ENCODE measurements around the gene ANP32B. TPM values are rescaled to one million over a fixed set of nuclear protein-coding genes. Genes with fewer than 3 reads are reported as not detected.

ANP32B gene

GRCh38 chr9:98057138-98057799 is 74.1 kb downstream of the ANP32B start:
- WGBS (ENCODE audit: extremely low coverage, insufficient coverage, low lambda C conversion rate) = no CpG with 5 or more reads among the region's 14 CpGs
- Histone ChIP-seq H3K4me2 (ENCODE audit: low read length) (peak overlapping the region; percentile 96), H2AK5ac (ENCODE audit: low read length) (no peak overlapping the region), H3K79me1 (ENCODE audit: low read length) (peaks cover 7% of the 10 kb centered on the region), H3K27me3 (ENCODE audit: insufficient read depth, low read length, poor library complexity) (no peaks in the 10 kb centered on the region), H4K8ac (ENCODE audit: low read depth, low read length) (no peak overlapping the region), H2BK120ac (ENCODE audit: low read depth, low read length) (peak overlapping the region; percentile 15), H3K9ac (ENCODE audit: low read length) (peak overlapping the region; percentile 91), H3K4me1 (ENCODE audit: control insufficient read depth, low read depth, low read length) (no peaks in the 10 kb centered on the region), H3K18ac (ENCODE audit: low read length) (peak overlapping the region; percentile 88), H3K56ac (ENCODE audit: low read length) (peak overlapping the region; percentile 98), H3K4ac (ENCODE audit: low read depth, low read length) (no peak overlapping the region), H2BK15ac (replicated peaks; ENCODE audit: low read depth) (no peak overlapping the region), H3K36me3 (ENCODE audit: control insufficient read depth, insufficient read depth, low read length) (no peaks in the 10 kb centered on the region), H2BK5ac (ENCODE audit: low read length) (no peak overlapping the region), H3K23ac (ENCODE audit: low read length) (no peak overlapping the region), H3K27ac (ENCODE audit: low read depth, low read length) (no peak overlapping the region), H3K79me2 (ENCODE audit: control insufficient read depth, insufficient read depth, low read length) (peaks cover 6% of the 10 kb centered on the region), H3K4me3 (ENCODE audit: low read length) (peak overlapping the region; percentile 93), H4K5ac (ENCODE audit: low read length) (no peak overlapping the region)
- no peak for DNase-seq

- H3K4me1 ChIP-seq (ENCODE audit: control insufficient read depth, low read depth, low read length) = no peaks in the 10 kb centered on the region
- peaks cover 7% of the 10 kb centered on the region for H3K36me3 ChIP-seq (ENCODE audit: control insufficient read depth, insufficient read depth, low read length)
- H3K79me1 ChIP-seq (ENCODE audit: low read length) = peaks cover 7% of the 10 kb centered on the region
- no peak for DNase-seq
- no peak overlapping the region for H4K5ac ChIP-seq (ENCODE audit: low read length)
- no peak overlapping the region for H3K4me3 ChIP-seq (ENCODE audit: low read length)
- H4K8ac ChIP-seq (ENCODE audit: low read depth, low read length) = no peak overlapping the region
- H3K4me2 ChIP-seq (ENCODE audit: low read length) = no peak overlapping the region
- H3K27me3 ChIP-seq (ENCODE audit: insufficient read depth, low read length, poor library complexity) = no peaks in the 10 kb centered on the region
- no peak overlapping the region for H3K4ac ChIP-seq (ENCODE audit: low read depth, low read length)
- H3K23ac ChIP-seq (ENCODE audit: low read length) = no peak overlapping the region
- no CpG with 5 or more reads among the region's 3 CpGs for WGBS (ENCODE audit: extremely low coverage, insufficient coverage, low lambda C conversion rate)
- H3K27ac ChIP-seq (ENCODE audit: low read depth, low read length) = no peak overlapping the region
- H2AK5ac ChIP-seq (ENCODE audit: low read length) = no peak overlapping the region
- H3K9ac ChIP-seq (ENCODE audit: low read length) = no peak overlapping the region
- H2BK15ac ChIP-seq (replicated peaks; ENCODE audit: low read depth) = no peak overlapping the region
- H3K79me2 ChIP-seq (ENCODE audit: control insufficient read depth, insufficient read depth, low read length) = peaks cover 5% of the 10 kb centered on the region
- no peak overlapping the region for H3K18ac ChIP-seq (ENCODE audit: low read length)
- H2BK5ac ChIP-seq (ENCODE audit: low read length) = no peak overlapping the region
- no peak overlapping the region for H3K56ac ChIP-seq (ENCODE audit: low read length)
- no peak overlapping the region for H2BK120ac ChIP-seq (ENCODE audit: low read depth, low read length)
Observed at GRCh38 chr9:98062161-98062560, 79.0 kb downstream of the ANP32B start.

DNA sequence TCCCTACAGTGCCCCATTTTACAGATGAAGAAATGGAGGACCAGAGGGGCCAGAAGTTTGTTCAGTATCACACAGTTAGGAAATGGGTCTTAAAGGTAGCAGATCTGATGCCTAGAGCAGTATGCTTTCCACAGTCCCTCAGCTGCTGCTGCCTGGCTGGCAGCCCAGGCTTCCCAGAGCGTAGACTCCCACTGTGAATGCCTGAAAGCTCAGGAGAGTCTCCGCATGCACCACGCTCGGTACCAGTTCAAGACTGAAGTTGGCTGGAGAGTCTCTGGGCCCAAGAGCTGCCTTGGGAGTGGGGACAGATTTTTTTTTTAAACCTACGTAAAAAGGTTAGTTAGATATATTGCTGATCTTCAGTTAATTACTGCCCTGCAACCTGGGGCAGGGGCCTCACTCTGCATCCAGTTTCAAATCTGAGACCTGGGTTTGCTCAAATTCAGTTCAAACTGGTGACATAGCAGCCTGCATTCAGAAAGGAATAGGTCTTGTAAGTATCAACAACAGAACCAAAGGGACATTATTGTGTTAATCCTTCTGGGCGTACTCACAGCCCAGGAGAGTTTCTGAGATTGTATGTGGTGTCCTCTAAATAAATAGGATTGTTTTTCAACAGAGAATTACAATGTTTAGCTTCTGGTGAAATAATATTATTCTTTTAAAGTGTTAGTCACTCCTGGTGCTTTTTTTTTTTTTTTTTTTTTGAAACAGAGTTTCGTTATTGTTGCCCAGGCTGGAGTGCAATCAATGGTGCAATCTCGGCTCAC is 81.7 kb downstream of the ANP32B start:
- H3K79me1 ChIP-seq (ENCODE audit: low read length) = peaks cover under 1% of the 10 kb centered on the region
- no peak overlapping the region for H4K8ac ChIP-seq (ENCODE audit: low read depth, low read length)
- H2BK5ac ChIP-seq (ENCODE audit: low read length) = no peak overlapping the region
- no peak overlapping the region for H2BK15ac ChIP-seq (replicated peaks; ENCODE audit: low read depth)
- H3K56ac ChIP-seq (ENCODE audit: low read length) = no peak overlapping the region
- no peak overlapping the region for H3K4me2 ChIP-seq (ENCODE audit: low read length)
- H3K27me3 ChIP-seq (ENCODE audit: insufficient read depth, low read length, poor library complexity) = no peaks in the 10 kb centered on the region
- no peak overlapping the region for H3K27ac ChIP-seq (ENCODE audit: low read depth, low read length)
- no peak overlapping the region for H2AK5ac ChIP-seq (ENCODE audit: low read length)
- DNase-seq = no peak
- H3K23ac ChIP-seq (ENCODE audit: low read length) = no peak overlapping the region
- no peaks in the 10 kb centered on the region for H3K79me2 ChIP-seq (ENCODE audit: control insufficient read depth, insufficient read depth, low read length)
- WGBS (ENCODE audit: extremely low coverage, insufficient coverage, low lambda C conversion rate) = no CpG with 5 or more reads among the region's 8 CpGs
- H3K18ac ChIP-seq (ENCODE audit: low read length) = no peak overlapping the region
- no peak overlapping the region for H3K9ac ChIP-seq (ENCODE audit: low read length)
- no peak overlapping the region for H2BK120ac ChIP-seq (ENCODE audit: low read depth, low read length)
- H3K4me3 ChIP-seq (ENCODE audit: low read length) = no peak overlapping the region
- no peaks in the 10 kb centered on the region for H3K4me1 ChIP-seq (ENCODE audit: control insufficient read depth, low read depth, low read length)
- no peak overlapping the region for H3K4ac ChIP-seq (ENCODE audit: low read depth, low read length)
- H3K36me3 ChIP-seq (ENCODE audit: control insufficient read depth, insufficient read depth, low read length) = peaks cover 7% of the 10 kb centered on the region
- H4K5ac ChIP-seq (ENCODE audit: low read length) = no peak overlapping the region

Small RNA genes within 50 kb of the gene (small RNA-seq; reads per million reads assigned to genes)
- gene RNU6-918P (ENCODE audit: insufficient read depth) = not detected
